Caco-2 (cell line): Measurements from ENCODE around the gene FHIP1A. TPM values are rescaled to one million over a fixed set of nuclear protein-coding genes. Genes with fewer than 3 reads are reported as not detected.
A peak's percentile ranks its signal among the peaks of the same experiment; 100 is the strongest.

ENCODE experiments used
- BruUV-seq: library from RNA; stranded (reverse); fragments of 400-500 nt; replicated peaks from 2 replicates; lab custom pipeline; 2021; lab: Mats Ljungman, UMichigan
- CTCF ChIA-PET: fragments of 300-600 bp; sonication (Branson Sonifier 250); formaldehyde crosslinking; loops from one replicate; lab custom pipeline; 2022; ENCODE audit warnings: antibody characterized with exemption; lab: Charles Lee
- POLR2A ChIA-PET: fragments of 300-600 bp; sonication (Branson Sonifier 250); formaldehyde crosslinking; loops from one replicate; lab custom pipeline; 2022; ENCODE audit warnings: antibody characterized with exemption; lab: Charles Lee
- DNase-seq, 2 experiments: peaks; one replicate each; pipeline versions ENCODE4 v3.0.0 to v3.0.0-alpha.2; 2020 to 2022
- H3K27me3 ChIP-seq: replicated peaks from 2 replicates; pipeline ENCODE4 v1.6.0; 2011; ENCODE audit warnings: low read length; ENCODE audit not compliant: control insufficient read depth, insufficient read depth
- H3K36me3 ChIP-seq: 2 replicates; pipeline ENCODE4 v1.5.1; 2011; ENCODE audit warnings: low read length; ENCODE audit not compliant: control insufficient read depth, insufficient read depth
- H3K4me1 ChIP-seq: fragments of 250-450 bp; sonication (Bioruptor Pico); 2 replicates; pipeline ENCODE4 v1.5.1; 2020; ENCODE audit warnings: mild to moderate bottlenecking
- H3K4me3 ChIP-seq: 2 replicates; pipeline ENCODE4 v1.5.1; 2011; ENCODE audit warnings: low read depth, mild to moderate bottlenecking, control low read depth, low read length
- H3K9me3 ChIP-seq: fragments of 250-450 bp; sonication (Bioruptor Pico); 2 replicates; pipeline ENCODE4 v1.5.1; 2020; ENCODE audit warnings: mild to moderate bottlenecking, moderate library complexity
- H3K27ac Mint-ChIP-seq: one replicate; pipeline ENCODE4 v1.8.0; 2022; ENCODE audit warnings: mixed read lengths; ENCODE audit not compliant: unreplicated experiment
- H3K27me3 Mint-ChIP-seq: one replicate; pipeline ENCODE4 v1.8.0; 2022; ENCODE audit warnings: mixed read lengths; ENCODE audit not compliant: insufficient read depth, unreplicated experiment
- H3K36me3 Mint-ChIP-seq: one replicate; pipeline ENCODE4 v1.8.0; 2022; ENCODE audit warnings: mild to moderate bottlenecking, mixed read lengths; ENCODE audit not compliant: insufficient read depth, unreplicated experiment
- H3K4me1 Mint-ChIP-seq: one replicate; pipeline ENCODE4 v1.8.0; 2022; ENCODE audit warnings: low read depth, mixed read lengths; ENCODE audit not compliant: unreplicated experiment
- H3K4me3 Mint-ChIP-seq: one replicate; pipeline ENCODE4 v1.8.0; 2022; ENCODE audit warnings: mild to moderate bottlenecking, moderate library complexity, mixed read lengths; ENCODE audit not compliant: unreplicated experiment
- H3K9me3 Mint-ChIP-seq: one replicate; pipeline ENCODE4 v1.8.0; 2022; ENCODE audit warnings: mixed read lengths; ENCODE audit not compliant: unreplicated experiment
- intact Hi-C: fragments of 100-400 bp; cut with micrococcal nuclease; formaldehyde crosslinking; loops from one replicate; pipeline ENCODE4 v1.10.0; 2022; ENCODE audit not compliant: unreplicated experiment
- total RNA-seq: library from RNA; stranded (reverse); gene quantifications from 2 replicates; pipeline ENCODE4 v1.2.3, GENCODE V29; 2022
- TF ChIP-seq, protein P1 (sequence below), 2 experiments: fragments of 200-600 bp in 1 of 2; IDR thresholded peaks; 1 replicate in 1 of 2; 2 replicates in 1 of 2; pipeline versions ENCODE4 v1.5.1 to v1.8.0; 2011 to 2022; ENCODE audit warnings: antibody characterized with exemption in 1 of 2, control low read depth in 1 of 2, inconsistent platforms in 1 of 2, low read depth in 1 of 2, low read length in 1 of 2, mild to moderate bottlenecking in 1 of 2, moderate library complexity in 1 of 2; ENCODE audit not compliant: insufficient read depth in 1 of 2, severe bottlenecking in 1 of 2, unreplicated experiment in 1 of 2

Gene FHIP1A
- total RNA-seq, 1 experiment from 2014 or later = 22.3 TPM

DNA sequence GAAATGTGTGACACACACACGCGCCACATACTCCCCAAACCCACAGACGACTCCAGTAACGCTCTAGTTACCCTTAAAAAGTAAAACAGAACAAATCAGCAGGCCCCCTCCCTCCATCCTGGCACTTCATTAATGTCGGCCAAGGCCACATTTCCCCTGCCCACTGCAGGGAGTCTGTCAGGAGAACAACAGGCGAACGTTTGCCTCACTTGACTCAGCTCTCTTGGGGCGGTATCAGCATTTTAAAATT, 671 bp upstream of the FHIP1A start:
- POLR2A ChIA-PET = interaction anchor here (0.5 to 0.8 kb wide), 6 partner anchors 83 to 426 kb away, joined by 3 to 11 read pairs (median 4); partner anchors contain the start of gene SH3D19
- Mint-ChIP-seq H3K27me3 (no peaks in the 10 kb centered on the region), H3K4me3 (peak overlapping the region; percentile 86), H3K4me1 (no peaks in the 10 kb centered on the region), H3K9me3 (no peaks in the 10 kb centered on the region), H3K36me3 (peaks cover 5% of the 10 kb centered on the region), H3K27ac (peak overlapping the region; percentile 85)
- H3K36me3 ChIP-seq = no peaks in the 10 kb centered on the region
- BruUV-seq = TSS peak; percentile 68
- intact Hi-C loops = loop anchor here (1.0 to 5.0 kb wide), 2 partner anchors 46 to 194 kb away; no protein-coding TSS in a partner anchor
- H3K4me1 ChIP-seq = peaks cover 11% of the 10 kb centered on the region; the same call in 1 of the 2 replicates
- TF ChIP-seq, protein P1, sequence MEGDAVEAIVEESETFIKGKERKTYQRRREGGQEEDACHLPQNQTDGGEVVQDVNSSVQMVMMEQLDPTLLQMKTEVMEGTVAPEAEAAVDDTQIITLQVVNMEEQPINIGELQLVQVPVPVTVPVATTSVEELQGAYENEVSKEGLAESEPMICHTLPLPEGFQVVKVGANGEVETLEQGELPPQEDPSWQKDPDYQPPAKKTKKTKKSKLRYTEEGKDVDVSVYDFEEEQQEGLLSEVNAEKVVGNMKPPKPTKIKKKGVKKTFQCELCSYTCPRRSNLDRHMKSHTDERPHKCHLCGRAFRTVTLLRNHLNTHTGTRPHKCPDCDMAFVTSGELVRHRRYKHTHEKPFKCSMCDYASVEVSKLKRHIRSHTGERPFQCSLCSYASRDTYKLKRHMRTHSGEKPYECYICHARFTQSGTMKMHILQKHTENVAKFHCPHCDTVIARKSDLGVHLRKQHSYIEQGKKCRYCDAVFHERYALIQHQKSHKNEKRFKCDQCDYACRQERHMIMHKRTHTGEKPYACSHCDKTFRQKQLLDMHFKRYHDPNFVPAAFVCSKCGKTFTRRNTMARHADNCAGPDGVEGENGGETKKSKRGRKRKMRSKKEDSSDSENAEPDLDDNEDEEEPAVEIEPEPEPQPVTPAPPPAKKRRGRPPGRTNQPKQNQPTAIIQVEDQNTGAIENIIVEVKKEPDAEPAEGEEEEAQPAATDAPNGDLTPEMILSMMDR (IDR thresholded peaks at IDR 0.05; ENCODE audit: insufficient read depth in 1 of 2, low read depth in 1 of 2, low read length in 1 of 2, severe bottlenecking in 1 of 2, unreplicated experiment in 1 of 2) = no peak
- CTCF ChIA-PET = interaction anchor here (0.6 to 0.9 kb wide), 3 partner anchors 60 to 132 kb away, joined by 3 read pairs; partner anchors contain the start of gene SH3D19
- H3K9me3 ChIP-seq = no peaks in the 10 kb centered on the region
- no peaks in the 10 kb centered on the region for H3K27me3 ChIP-seq
- DNase-seq = no peak
- peak overlapping the region; percentile 71 for H3K4me3 ChIP-seq

DNA sequence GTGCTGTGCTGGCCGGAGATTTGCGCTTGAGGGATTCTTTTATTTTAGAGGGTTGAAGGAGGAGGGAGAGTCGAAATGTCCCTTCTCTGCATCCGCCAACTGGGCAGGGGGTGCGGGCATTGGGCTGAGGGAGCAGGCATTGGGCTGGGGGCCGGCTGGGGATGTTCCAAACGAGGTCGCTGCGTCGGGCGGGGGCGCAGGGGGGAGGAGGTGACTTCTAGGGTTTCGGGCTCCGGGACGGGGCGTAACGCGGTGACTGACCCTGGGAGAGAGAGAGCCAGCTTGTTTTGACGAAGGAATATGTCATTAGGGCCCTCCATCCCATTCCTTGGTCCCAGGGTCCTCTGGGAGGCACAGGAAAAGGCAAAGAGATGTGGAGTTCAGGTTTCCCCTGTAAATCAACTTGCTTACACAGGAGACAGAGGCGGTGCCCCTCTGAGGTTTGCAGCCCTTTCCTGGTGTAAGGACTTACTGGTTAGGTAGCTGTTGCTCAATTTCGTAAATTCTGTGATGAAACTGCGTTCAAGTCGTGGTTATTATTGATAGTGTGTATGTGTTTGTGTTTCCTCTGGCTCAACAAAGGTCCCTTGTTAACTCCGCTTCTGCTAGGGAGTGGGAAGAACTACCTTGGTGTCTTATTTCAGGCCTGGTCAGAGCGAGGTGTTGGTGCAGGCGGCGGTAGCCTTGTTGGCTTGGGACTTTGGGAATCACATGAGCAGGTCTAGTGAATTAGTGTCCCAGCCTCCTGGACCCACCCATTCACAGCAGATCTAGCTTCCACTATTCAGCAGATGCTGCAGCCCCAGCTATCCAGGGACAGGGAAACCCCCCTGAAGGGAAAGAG, 716 bp downstream of the FHIP1A start:
- H3K9me3 ChIP-seq = no peaks in the 10 kb centered on the region
- no peaks in the 10 kb centered on the region for H3K36me3 ChIP-seq
- H3K27me3 ChIP-seq = no peaks in the 10 kb centered on the region
- H3K4me1 Mint-ChIP-seq = no peaks in the 10 kb centered on the region
- H3K4me3 Mint-ChIP-seq = peak overlapping the region; percentile 86
- no peaks in the 10 kb centered on the region for H3K27me3 Mint-ChIP-seq
- H3K27ac Mint-ChIP-seq = peak overlapping the region; percentile 85
- ChIA-PET POLR2A (no interaction called here), CTCF (interaction anchor here (1.5 kb wide), 1 partner anchor 292 kb away, joined by 3 read pairs; no protein-coding TSS in a partner anchor)
- H3K36me3 Mint-ChIP-seq = peaks cover 5% of the 10 kb centered on the region
- H3K4me1 ChIP-seq = peaks cover 11% of the 10 kb centered on the region; the same call in 1 of the 2 replicates
- H3K9me3 Mint-ChIP-seq = no peaks in the 10 kb centered on the region
- TSS peak; percentile 53 for BruUV-seq
- DNase-seq = peak in 1 of 2 experiments; percentile 38
- peak overlapping the region; percentile 80 for H3K4me3 ChIP-seq
- TF ChIP-seq, protein P1 (IDR thresholded peaks at IDR 0.05; ENCODE audit: insufficient read depth in 1 of 2, low read depth in 1 of 2, low read length in 1 of 2, severe bottlenecking in 1 of 2, unreplicated experiment in 1 of 2) = no peak
- intact Hi-C loops = loop anchor here (1.0 to 5.0 kb wide), 2 partner anchors 85 to 193 kb away; no protein-coding TSS in a partner anchor

DNA sequence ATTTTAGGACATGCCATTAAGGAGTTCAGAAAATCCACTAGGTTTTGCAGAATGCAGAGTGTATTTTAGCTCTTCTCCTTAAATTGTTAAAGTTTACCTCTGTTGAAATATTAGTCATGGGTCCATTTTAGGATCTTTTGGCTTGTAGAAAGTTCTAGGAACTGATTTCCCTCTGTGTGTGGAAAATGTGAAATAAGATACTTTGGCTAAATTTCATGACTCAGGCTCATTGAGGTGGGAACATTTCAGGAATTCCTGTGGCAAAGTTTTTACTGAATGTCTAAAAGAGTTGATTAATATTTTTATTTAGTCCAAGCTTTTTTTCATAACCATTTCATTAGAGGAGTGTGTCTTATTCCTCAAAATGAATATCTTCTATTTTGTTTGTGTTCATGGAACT, 7.0 kb downstream of the FHIP1A start:
- Mint-ChIP-seq H3K27ac (no peak overlapping the region), H3K27me3 (no peaks in the 10 kb centered on the region), H3K4me3 (no peak overlapping the region), H3K4me1 (peaks cover 21% of the 10 kb centered on the region), H3K36me3 (no peaks in the 10 kb centered on the region), H3K9me3 (no peaks in the 10 kb centered on the region)
- H3K36me3 ChIP-seq = no peaks in the 10 kb centered on the region
- no peak for DNase-seq
- no TSS peak for BruUV-seq
- H3K9me3 ChIP-seq = no peaks in the 10 kb centered on the region
- no peaks in the 10 kb centered on the region for H3K27me3 ChIP-seq
- CTCF ChIA-PET = no interaction called here
- POLR2A ChIA-PET = no interaction called here
- no peak overlapping the region for H3K4me3 ChIP-seq
- H3K4me1 ChIP-seq = peaks cover 25% of the 10 kb centered on the region
- TF ChIP-seq, protein P1 (IDR thresholded peaks at IDR 0.05; ENCODE audit: insufficient read depth in 1 of 2, low read depth in 1 of 2, low read length in 1 of 2, severe bottlenecking in 1 of 2, unreplicated experiment in 1 of 2) = no peak
- intact Hi-C loops = no loop called here
